HG02870 (cell line): ENCODE data around the gene ARHGEF9.
"Not testable (repeated sequence)": the region's sequence is repeated elsewhere in the genome, so short reads cannot be mapped to it uniquely, and the experiment has no call there.

ENCODE experiments used
- ATAC-seq: cut with Tn5 transposase; IDR thresholded peaks from one replicate; pipeline ENCODE4 v1.9.1; 2021; ENCODE audit warnings: mild to moderate bottlenecking, moderate library complexity; ENCODE audit not compliant: unreplicated experiment

ARHGEF9 gene

DNA sequence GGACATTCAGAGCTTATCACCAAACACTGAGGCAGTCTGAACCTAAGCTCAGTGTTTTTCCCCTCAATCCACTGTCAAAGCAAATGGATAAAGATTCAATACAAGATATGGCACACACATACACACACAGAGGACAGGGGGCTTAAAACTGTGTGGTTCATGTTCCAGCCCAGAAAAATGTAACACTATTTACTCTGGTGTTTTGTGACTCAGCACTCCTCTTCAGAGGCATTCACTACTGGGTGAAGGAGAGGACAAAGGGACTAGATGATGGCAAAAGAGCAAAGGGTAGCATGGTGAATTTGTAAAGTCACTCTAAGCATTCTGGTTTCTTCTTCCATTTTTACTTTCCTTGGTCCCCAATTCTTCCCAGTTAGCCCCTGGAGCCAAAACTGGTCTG is 120.3 kb downstream of the ARHGEF9 start:
- no peak for ATAC-seq

DNA sequence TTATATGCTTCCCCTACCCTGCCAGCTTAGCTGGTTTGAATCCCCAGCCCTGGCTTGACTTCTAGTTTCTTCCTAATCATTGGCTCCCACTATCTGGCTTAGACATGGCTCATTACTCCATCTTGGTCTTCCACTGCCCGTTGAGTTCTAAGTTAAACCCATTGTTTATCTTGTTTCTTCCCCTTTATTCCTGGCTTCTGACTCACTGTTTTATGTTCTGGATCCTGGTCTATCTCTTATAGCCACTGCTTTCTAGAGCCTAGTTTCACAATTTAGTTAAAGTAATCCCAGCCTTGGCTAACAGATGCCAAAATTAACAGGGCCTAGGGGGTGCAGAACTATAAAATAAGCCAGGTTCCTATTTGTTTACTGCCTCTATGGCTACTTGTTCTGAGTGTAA is 120.9 kb downstream of the ARHGEF9 start:
- no peak for ATAC-seq

DNA sequence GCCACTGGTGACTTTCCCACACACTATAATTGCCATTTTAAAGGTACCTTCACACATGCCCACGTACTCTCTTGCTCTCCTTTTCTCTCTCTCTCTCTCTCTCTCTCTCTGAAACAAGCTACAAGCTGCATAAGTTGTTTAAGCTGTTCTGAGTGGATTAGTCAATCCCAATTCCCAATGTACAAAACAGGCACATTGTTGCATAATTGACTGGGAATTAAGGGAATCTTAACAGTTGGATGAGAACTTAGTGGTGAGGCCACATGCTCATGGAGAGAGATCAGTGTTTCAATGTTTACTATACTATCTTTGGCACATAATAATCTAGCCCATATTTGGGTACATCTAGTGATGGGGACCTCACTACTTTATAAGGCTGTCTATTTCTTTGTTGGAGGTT is 123.3 kb downstream of the ARHGEF9 start:
- no peak for ATAC-seq

DNA sequence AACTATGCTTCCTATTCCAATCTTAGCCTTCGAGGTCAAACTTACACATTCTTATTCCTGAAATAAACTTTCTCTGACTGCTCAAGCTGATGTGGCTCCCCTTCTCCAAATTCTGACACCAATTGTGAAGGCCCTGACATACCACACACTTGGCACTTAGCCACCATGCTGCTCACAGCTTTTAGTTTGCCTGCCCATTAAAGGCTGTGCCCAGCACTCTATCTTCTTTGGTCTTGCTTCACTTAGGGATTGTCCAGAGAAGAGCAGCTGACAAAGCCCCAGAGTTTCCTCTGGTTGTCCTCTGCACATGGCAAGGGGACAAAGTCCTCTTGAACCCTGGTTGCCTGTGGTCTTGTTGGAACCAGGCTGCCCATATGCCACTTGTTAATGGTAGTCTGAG is 126.1 kb downstream of the ARHGEF9 start:
- no peak for ATAC-seq

DNA sequence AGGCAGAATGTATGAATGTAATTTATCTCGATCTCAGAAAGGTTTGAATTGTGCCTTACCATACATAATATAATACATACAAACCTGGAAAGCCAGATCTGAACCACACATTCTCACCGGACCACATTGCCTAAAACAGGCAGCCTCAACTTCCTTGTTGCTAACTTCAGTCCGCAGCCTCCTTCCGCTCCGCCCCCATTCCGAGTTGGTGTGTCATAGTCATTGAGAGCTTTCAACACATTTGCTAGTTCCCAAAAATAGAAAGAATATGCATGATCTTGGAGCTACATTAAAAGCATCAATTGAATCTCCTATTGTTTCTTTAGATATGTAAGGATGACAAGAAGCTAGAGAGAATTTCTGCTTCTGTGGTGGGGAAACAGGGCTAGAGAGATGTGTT is 127.2 kb downstream of the ARHGEF9 start:
- no peak for ATAC-seq

DNA sequence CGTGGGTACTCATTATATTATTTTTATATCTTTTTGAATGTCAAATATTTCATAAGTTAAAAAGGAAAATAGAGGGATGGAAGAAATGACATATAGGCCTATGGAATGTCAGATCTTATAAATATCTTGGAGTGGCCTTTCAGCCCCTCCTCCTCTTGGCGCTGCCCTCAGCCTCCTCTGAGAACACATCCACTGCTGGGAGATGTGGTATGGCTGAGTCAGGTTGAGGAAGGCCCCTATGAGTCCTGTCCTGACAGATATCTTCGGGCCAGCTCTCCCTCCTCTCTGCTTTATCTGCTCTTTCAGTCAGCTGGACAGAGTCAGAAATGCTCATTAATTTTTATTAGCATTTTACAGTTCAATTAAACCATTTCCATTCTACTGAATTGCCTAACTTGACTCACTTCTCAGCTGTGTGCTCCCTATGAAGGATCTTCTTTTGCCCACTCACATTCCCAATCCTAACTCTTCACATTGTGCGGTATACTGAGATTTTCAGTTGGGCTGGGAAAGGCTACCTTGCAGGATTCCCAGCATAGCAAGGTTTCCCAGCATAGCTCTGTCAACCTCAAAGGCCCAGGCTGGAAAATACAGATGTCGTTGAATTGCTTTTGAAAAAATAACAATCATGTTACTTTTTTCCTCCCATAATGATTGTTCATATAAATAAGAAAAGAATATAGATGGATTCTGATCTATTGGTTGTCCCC is 128.0 kb downstream of the ARHGEF9 start:
- ATAC-seq: no peak

DNA sequence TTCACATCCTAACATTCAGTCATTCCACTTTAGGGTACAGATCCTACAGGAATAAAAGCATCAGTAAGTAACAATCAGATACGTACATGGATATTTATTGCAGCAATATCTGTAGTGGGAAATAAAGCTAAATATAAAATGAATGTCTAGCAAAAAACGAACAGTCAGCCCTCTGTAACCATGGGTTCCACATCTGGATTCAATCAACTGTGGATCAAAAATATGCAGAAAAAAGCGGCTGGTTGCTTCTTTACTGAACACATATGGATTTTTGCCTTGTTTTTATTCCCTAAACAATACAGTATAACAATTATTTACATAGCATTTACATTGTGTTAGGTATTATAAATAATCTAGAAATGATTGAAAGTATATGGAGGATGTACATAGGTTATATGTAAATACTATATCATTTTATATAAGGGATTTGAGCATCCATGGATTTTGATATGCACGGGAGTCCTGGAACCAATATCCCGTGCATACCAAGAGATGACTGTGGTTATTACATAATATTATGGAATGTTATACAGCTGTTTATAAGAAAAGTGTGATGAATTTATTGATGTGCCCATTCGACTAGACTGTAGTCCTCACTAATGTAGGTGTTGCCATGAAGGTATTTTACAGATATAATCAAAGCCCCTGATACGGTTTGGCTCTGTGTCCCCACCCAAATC is 132.8 kb downstream of the ARHGEF9 start:
- no peak for ATAC-seq

DNA sequence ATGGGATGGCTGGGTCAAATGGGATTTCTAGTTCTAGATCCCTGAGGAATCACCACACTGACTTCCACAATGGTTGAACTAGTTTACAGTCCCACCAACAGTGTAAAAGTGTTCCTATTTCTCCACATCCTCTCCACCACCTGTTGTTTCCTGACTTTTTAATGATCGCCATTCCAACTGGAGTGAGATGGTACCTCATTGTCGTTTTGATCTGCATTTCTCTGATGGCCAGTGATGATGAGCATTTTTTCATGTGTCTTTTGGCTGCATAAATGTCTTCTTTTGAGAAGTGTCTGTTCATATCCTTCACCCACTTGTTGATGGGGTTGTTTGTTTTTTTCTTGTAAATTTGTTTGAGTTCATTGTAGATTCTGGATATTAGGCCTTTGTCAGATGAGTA is 139.3 kb downstream of the ARHGEF9 start:
- not testable (repeated sequence) for ATAC-seq

DNA sequence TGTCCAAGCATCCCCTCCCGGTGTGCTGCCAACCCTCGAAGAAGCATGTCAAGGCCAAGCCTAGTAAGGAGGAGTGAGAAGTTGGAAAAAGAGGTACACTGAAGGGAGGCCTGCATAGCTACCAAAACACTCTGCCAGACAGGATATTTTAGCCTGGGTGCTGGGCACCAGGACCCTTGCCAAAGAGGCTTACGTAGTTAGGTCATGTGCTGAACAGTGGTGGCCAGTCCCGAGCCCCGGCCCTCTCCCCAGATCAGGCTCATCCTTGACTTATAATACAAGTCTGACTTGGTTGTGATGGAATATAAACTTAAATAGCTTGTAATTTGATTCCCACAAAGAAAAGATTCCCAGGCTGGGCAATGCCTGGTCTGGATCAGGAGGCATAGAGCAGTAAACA is 149.3 kb downstream of the ARHGEF9 start:
- ATAC-seq: no peak

DNA sequence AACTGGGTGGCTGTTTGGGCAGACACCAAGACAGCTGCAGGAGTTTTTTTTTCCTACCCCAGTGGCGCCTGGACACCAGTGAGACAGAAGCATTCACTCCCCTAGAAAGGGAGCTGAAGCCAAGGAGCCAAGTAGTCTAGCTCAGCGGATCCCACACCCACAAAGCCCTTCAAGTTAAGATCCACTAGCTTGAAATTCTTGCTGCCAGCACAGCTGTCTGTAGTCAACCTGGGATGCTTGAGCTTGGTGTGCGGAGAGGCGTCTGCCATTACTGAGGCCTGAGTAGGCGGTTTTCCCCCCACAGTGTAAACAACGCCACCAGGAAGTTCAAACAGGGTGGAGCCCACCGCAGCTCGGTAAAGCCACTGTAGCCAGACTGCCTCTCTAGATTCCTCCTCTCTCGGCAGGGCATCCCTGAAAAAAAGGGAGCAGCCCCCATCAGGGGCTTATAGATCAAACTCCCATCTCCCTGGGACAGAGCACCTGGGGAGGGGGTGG is 171.4 kb downstream of the ARHGEF9 start:
- ATAC-seq: no peak

DNA sequence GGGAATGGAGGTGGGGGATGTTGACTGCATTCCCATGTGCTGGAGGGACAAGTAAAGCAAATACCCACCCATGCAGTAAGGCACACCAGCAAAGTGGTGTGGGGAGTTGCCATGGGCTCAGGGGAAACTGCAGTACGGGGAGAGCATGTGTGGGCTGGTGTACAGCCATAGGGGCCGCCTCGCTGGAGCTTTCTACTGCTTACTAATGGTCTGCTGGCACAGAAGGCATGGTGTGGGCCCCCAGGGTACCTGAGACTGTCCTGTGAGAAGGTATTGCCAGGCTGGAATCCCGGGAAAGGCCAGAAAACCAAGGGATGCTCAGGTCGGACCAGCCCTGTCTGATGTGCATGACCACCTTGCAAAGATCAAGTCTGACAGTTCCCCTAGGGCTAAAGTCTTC is 199.1 kb downstream of the ARHGEF9 start:
- ATAC-seq: no peak
